WERI-Rb-1 (cell line): ENCODE results near the gene SLC24A1.

Experiments used
- DNase-seq: peaks from one replicate; pipeline ENCODE4 v3.0.0-alpha.2; 2020
- H3K27ac ChIP-seq: fragments of 250-450 bp; sonication (Bioruptor Pico); 2 replicates; pipeline ENCODE4 v1.5.1; 2020; ENCODE audit warnings: mild to moderate bottlenecking, moderate library complexity
- H3K27me3 ChIP-seq: fragments of 250-450 bp; sonication (Bioruptor Pico); 2 replicates; pipeline ENCODE4 v1.5.1; 2021; ENCODE audit warnings: mild to moderate bottlenecking, low read depth, moderate library complexity; ENCODE audit not compliant: insufficient read depth, severe bottlenecking
- H3K36me3 ChIP-seq: fragments of 250-450 bp; sonication (Bioruptor Pico); 2 replicates; pipeline ENCODE4 v1.5.1; 2020; ENCODE audit warnings: mild to moderate bottlenecking, moderate library complexity
- H3K4me3 ChIP-seq: 2 replicates; pipeline ENCODE4 v1.5.1; 2011; ENCODE audit warnings: low read depth, mild to moderate bottlenecking, control low read depth, low read length
- H3K9me3 ChIP-seq: fragments of 250-450 bp; sonication (Bioruptor Pico); 2 replicates; pipeline ENCODE4 v1.5.1; 2021; ENCODE audit warnings: mild to moderate bottlenecking, moderate library complexity; ENCODE audit not compliant: severe bottlenecking
- TF ChIP-seq, protein P1 (sequence below): IDR thresholded peaks from 2 replicates; pipeline ENCODE4 v1.5.1; 2011; ENCODE audit warnings: low read depth, mild to moderate bottlenecking, control low read depth, inconsistent platforms, low read length

The SLC24A1 gene

DNA sequence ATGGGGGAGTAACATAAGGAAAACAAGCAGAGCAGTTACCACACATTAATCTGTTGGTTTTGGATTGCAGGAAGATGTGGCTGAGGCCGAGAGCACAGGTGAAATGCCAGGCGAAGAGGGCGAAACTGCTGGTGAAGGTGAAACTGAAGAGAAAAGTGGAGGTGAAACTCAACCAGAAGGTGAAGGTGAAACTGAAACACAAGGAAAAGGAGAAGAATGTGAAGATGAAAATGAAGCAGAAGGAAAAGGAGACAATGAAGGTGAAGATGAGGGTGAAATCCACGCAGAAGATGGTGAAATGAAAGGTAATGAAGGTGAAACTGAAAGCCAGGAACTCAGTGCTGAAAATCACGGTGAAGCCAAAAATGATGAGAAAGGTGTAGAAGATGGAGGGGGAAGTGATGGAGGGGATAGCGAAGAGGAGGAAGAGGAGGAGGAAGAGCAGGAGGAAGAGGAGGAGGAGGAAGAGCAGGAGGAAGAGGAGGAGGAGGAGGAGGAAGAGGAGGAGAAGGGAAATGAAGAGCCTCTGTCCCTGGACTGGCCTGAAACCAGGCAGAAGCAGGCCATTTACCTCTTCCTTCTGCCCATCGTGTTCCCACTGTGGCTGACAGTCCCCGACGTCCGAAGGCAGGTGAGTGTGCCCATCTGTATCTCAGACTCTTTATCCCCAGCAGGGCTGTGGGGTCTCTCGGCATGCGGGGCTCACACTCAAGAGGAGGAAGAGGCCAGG, 28.7 kb downstream of the SLC24A1 start:
- H3K27ac ChIP-seq, result no peak overlapping the region
- no peaks in the 10 kb centered on the region for H3K36me3 ChIP-seq
- H3K4me3 ChIP-seq, result no peak overlapping the region
- H3K9me3 ChIP-seq, result no peaks in the 10 kb centered on the region
- TF ChIP-seq, protein P1, sequence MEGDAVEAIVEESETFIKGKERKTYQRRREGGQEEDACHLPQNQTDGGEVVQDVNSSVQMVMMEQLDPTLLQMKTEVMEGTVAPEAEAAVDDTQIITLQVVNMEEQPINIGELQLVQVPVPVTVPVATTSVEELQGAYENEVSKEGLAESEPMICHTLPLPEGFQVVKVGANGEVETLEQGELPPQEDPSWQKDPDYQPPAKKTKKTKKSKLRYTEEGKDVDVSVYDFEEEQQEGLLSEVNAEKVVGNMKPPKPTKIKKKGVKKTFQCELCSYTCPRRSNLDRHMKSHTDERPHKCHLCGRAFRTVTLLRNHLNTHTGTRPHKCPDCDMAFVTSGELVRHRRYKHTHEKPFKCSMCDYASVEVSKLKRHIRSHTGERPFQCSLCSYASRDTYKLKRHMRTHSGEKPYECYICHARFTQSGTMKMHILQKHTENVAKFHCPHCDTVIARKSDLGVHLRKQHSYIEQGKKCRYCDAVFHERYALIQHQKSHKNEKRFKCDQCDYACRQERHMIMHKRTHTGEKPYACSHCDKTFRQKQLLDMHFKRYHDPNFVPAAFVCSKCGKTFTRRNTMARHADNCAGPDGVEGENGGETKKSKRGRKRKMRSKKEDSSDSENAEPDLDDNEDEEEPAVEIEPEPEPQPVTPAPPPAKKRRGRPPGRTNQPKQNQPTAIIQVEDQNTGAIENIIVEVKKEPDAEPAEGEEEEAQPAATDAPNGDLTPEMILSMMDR, result no peak
- no peak for DNase-seq
- peaks cover 8% of the 10 kb centered on the region for H3K27me3 ChIP-seq

DNA sequence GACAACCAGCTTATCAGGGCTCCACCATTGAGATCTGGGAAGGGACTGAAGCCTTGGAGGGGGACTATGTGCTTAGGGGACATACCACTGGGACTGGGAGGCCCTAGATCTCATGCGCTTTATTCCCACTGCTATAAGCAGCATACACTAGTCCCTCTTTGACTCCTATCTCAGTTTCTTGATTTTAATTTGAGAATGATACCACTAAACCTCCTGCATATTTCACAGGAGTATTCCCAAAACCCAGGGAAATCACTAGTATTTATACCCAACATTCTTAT, 29.2 kb downstream of the SLC24A1 start:
- TF ChIP-seq, protein P1, result no peak
- no peak overlapping the region for H3K4me3 ChIP-seq

DNA sequence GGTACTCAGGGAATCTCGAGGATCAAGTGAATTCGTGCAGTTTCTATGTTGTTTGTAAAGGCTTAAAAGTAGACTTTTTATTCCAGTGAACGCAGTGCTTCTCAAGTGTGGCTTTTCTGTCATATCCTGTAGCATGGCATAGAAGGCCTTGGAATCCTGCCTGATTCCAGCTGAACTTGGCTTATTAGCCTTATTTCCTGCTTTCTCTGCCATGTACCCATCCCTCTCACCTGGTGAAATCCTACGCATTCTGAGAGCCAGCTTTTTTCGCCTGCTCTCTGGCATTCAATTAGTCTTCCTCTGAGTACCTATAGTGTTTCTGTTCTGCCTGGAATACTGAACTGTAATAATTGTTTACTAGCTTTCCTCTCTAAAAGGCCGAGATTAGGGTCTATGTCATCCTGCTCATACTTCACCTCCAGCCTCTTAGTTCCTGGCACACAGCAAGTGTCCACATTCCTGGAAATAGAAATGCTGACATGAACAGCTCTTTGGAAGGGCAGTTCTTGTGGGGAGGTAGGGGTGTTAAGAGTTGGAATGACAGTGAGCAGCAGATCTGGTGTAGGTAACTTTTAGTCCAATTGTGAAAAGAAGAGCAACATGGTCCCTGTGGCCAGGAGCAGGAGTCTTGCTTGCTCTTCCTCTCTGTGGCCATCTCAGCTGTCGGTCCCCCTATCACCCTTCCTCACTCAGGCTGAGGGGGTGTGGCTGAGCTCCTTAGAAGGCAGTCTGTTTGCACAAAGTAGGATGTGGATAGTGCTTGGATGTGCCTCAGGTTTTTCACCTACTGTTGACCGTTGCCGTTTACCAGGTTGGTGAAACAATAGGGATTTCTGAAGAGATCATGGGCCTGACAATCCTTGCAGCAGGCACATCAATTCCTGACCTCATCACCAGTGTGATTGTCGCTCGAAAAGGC, 30.4 kb downstream of the SLC24A1 start:
- DNase-seq, result no peak
- TF ChIP-seq, protein P1, result no peak
- Histone ChIP-seq H3K9me3 (no peaks in the 10 kb centered on the region), H3K27me3 (no peaks in the 10 kb centered on the region), H3K4me3 (no peak overlapping the region), H3K36me3 (no peaks in the 10 kb centered on the region), H3K27ac (no peak overlapping the region)

More for the DNA sequence above, 29.2 kb downstream of the SLC24A1 start:
- Histone ChIP-seq H3K27me3 (peaks cover 3% of the 10 kb centered on the region), H3K36me3 (no peaks in the 10 kb centered on the region), H3K27ac (no peak overlapping the region), H3K9me3 (no peaks in the 10 kb centered on the region)
- DNase-seq, result no peak

DNA sequence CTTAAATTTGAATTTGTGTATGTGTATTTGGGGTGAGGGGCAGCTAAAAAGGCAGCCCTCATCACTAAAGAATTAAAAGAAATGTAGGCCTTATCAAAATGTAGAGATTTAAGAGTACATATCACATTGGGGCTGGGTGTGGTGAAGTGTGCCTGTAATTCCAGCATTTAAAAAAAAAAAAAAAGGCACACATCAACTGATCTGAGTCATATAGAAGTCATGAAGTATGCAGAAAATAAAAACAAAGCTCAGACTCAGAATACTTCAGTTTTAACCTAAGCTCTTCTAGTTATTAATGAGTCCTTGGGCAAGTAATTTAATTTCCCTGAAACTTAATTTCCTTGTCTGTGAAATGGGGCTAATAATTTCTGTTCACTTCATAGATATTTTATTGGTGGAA, 31.6 kb downstream of the SLC24A1 start:
- no peak overlapping the region for H3K27ac ChIP-seq
- no peak overlapping the region for H3K4me3 ChIP-seq
- no peak for DNase-seq
- H3K9me3 ChIP-seq, result no peaks in the 10 kb centered on the region
- TF ChIP-seq, protein P1, result no peak
- no peaks in the 10 kb centered on the region for H3K36me3 ChIP-seq
- no peaks in the 10 kb centered on the region for H3K27me3 ChIP-seq

DNA sequence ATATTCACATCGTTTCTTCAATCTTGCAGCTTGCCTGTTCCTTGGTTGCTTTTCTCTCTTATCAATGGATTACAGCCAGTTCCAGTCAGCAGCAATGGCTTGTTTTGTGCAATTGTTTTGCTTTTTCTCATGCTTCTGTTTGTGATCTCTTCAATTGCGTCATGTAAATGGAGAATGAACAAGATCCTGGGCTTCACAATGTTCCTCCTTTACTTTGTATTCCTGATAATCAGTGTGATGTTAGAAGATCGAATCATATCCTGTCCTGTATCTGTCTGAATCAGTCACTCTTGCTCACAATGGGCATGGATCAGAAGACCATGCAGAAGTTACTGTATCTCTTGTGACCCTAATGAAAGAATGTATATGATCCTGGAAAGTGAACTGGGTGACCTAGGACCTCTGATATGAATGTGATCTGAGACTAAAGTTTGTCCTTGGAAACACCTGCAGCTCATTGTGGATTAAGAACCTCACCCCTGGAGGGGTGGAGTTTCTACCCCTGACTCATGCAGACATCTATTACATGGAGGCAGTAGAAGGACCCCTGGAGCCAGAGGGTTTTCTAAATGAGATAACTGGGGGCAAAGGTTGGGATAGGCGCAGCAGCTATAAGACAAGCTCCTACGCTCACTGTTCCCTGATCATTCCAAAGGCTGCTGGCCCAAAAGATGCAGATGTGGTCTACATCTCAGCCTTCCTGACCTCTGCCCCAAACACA, 32.2 kb downstream of the SLC24A1 start:
- Histone ChIP-seq H3K27me3 (no peaks in the 10 kb centered on the region), H3K9me3 (no peaks in the 10 kb centered on the region), H3K27ac (no peak overlapping the region), H3K4me3 (no peak overlapping the region), H3K36me3 (no peaks in the 10 kb centered on the region)
- TF ChIP-seq, protein P1, result no peak
- DNase-seq, result no peak
